Activated gamma-delta T cell treated with anti-CD3 and anti-CD28 coated beads, Interleukin-2, amount 50 U/mL, for 16 hours (primary cell): ENCODE data around the gene RFPL4A.

Experiments used
- DNase-seq: peaks from one replicate; pipeline ENCODE4 v3.0.0-alpha.2; 2020; ENCODE audit warnings: low read depth

Gene RFPL4A

DNA sequence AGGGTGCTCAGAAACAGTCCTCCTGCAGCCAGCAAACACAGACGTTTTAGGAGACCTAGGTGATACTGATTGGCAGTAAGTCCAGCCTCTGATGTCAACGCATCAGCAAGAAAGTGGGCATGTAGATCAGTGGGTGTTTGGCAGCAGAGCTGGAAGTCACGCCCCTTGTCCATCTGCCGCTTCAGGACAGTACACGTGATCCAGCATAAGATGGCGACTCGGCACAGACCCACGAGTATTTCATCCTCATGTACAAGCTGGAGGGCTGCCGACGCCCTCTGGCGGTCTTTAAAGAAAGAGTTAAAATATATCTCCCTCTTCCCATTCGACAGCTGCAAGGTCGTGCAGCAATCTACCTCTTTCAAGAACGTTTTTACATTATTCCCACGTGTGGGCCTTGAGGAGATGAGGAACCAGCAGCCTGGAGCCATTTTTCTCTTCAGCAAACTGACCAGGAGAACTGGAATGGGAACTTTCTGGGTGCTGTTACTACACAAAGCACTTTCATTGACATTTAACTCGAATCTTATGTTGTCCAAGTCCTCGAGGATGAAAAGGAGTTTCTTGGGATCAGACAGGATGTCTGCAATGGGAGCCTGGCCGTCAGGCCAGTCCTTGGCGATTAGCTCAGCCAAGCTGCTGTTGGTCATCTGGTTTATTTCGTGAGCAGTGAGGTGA is 50.6 kb downstream of the RFPL4A start:
- no peak for DNase-seq

- DNase-seq, result no peak
Observed at GRCh38 chr19:55811340-55811739, 52.4 kb downstream of the RFPL4A start.

- no peak for DNase-seq
Observed at GRCh38 chr19:55812449-55812848, 53.6 kb downstream of the RFPL4A start.
